ENCODE results near the gene DLL3.

DNA sequence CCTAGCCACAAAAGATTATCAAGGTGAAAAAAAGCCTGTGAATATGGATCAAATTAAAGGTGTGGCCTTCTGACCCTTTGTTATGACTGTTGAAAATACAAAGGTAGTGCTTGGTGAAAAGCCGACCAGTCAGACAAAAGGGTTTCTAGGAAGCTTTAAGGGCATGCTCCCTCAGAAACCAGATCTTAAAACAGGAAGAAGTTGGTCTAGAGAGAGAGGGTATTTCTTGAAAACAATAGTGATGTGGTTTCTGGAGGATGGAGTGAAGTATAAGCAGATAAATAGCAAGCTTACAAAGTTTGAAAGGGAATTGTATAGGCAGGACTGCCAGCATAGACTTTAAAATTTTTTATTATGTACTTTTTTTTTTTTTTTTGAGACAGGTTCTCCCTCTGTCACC is 46.2 kb downstream of the DLL3 start:
- TF ChIP-seq POLR2A (IDR thresholded peaks at IDR 0.05) (no peak), POLR2AphosphoS5 (IDR thresholded peaks at IDR 0.05) (no peak)
- TF ChIP-seq, protein P1, sequence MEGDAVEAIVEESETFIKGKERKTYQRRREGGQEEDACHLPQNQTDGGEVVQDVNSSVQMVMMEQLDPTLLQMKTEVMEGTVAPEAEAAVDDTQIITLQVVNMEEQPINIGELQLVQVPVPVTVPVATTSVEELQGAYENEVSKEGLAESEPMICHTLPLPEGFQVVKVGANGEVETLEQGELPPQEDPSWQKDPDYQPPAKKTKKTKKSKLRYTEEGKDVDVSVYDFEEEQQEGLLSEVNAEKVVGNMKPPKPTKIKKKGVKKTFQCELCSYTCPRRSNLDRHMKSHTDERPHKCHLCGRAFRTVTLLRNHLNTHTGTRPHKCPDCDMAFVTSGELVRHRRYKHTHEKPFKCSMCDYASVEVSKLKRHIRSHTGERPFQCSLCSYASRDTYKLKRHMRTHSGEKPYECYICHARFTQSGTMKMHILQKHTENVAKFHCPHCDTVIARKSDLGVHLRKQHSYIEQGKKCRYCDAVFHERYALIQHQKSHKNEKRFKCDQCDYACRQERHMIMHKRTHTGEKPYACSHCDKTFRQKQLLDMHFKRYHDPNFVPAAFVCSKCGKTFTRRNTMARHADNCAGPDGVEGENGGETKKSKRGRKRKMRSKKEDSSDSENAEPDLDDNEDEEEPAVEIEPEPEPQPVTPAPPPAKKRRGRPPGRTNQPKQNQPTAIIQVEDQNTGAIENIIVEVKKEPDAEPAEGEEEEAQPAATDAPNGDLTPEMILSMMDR (IDR thresholded peaks at IDR 0.05) = no peak

All from suprapubic skin (tissue), 4 donors.